ENCODE results near the gene SSH3. TPM values are rescaled to one million over a fixed set of nuclear protein-coding genes. Genes with fewer than 3 reads are reported as not detected.

SSH3 gene
- total and polyA plus RNA-seq, 2 experiments from 2014 or later, result 26.7 to 39.9 TPM

GRCh38 chr11:67337257-67337656 lies 33.9 kb downstream of the SSH3 start:
- DNase-seq (ENCODE audit: low read depth in 1 of 2, low spot score in 1 of 2), result no peak
- H3K27ac ChIP-seq, result no peak overlapping the region
- no peaks in the 10 kb centered on the region for H3K4me1 ChIP-seq (ENCODE audit: low read depth)
- H3K27me3 ChIP-seq, result no peaks in the 10 kb centered on the region
- no peak for TF ChIP-seq CTCF (IDR thresholded peaks at IDR 0.05; ENCODE audit: low read depth, low read length)
- H3K4me3 ChIP-seq, result no peak overlapping the region
- H3K9me3 ChIP-seq (ENCODE audit: low read depth), result no peaks in the 10 kb centered on the region
- no peaks in the 10 kb centered on the region for H3K36me3 ChIP-seq

GRCh38 chr11:67344264-67344663 lies 40.9 kb downstream of the SSH3 start:
- no peak for TF ChIP-seq CTCF (IDR thresholded peaks at IDR 0.05; ENCODE audit: low read depth, low read length)
- DNase-seq (ENCODE audit: low read depth in 1 of 2, low spot score in 1 of 2), result no peak
- H3K4me3 ChIP-seq, result no peak overlapping the region
- no peaks in the 10 kb centered on the region for H3K4me1 ChIP-seq (ENCODE audit: low read depth)
- no peaks in the 10 kb centered on the region for H3K9me3 ChIP-seq (ENCODE audit: low read depth)
- no peaks in the 10 kb centered on the region for H3K27me3 ChIP-seq
- no peak overlapping the region for H3K27ac ChIP-seq
- H3K36me3 ChIP-seq, result no peaks in the 10 kb centered on the region

- Histone ChIP-seq H3K4me1 (ENCODE audit: low read depth) (no peaks in the 10 kb centered on the region), H3K27me3 (no peaks in the 10 kb centered on the region), H3K27ac (no peak overlapping the region), H3K9me3 (ENCODE audit: low read depth) (no peaks in the 10 kb centered on the region), H3K36me3 (no peaks in the 10 kb centered on the region), H3K4me3 (no peak overlapping the region)
- DNase-seq (ENCODE audit: low read depth in 1 of 2, low spot score in 1 of 2), result no peak
- no peak for TF ChIP-seq CTCF (IDR thresholded peaks at IDR 0.05; ENCODE audit: low read depth, low read length)
Observed at GRCh38 chr11:67345247-67345919, 42.1 kb downstream of the SSH3 start.

GRCh38 chr11:67345920-67346819 lies 42.8 kb downstream of the SSH3 start:
- Histone ChIP-seq H3K9me3 (ENCODE audit: low read depth) (no peaks in the 10 kb centered on the region), H3K36me3 (no peaks in the 10 kb centered on the region), H3K4me1 (ENCODE audit: low read depth) (no peaks in the 10 kb centered on the region), H3K27ac (no peak overlapping the region), H3K4me3 (no peak overlapping the region), H3K27me3 (no peaks in the 10 kb centered on the region)
- TF ChIP-seq CTCF (IDR thresholded peaks at IDR 0.05; ENCODE audit: low read depth, low read length), result peak; percentile 88
- DNase-seq (ENCODE audit: low read depth in 1 of 2, low spot score in 1 of 2), result peak; percentile 29 to 71

GRCh38 chr11:67347964-67348749 lies 44.8 kb downstream of the SSH3 start:
- TF ChIP-seq CTCF (IDR thresholded peaks at IDR 0.05; ENCODE audit: low read depth, low read length), result no peak
- Histone ChIP-seq H3K4me3 (no peak overlapping the region), H3K9me3 (ENCODE audit: low read depth) (no peaks in the 10 kb centered on the region), H3K27me3 (no peaks in the 10 kb centered on the region), H3K36me3 (no peaks in the 10 kb centered on the region), H3K27ac (no peak overlapping the region), H3K4me1 (ENCODE audit: low read depth) (peaks cover 4% of the 10 kb centered on the region)
- DNase-seq (ENCODE audit: low read depth in 1 of 2, low spot score in 1 of 2), result peak in 1 of 2 donors; percentile 43
